Ovary (tissue), 3 donors: ENCODE data around the gene ACER3.

Experiments used
- CTCF ChIP-seq, 3 donors: fragments of 450-650 bp in 2 of 3; fragments of 200-600 bp in 1 of 3; IDR thresholded peaks; one replicate each; pipeline versions ENCODE4 v1.5.1 to v1.8.0; 2016 to 2022; ENCODE audit warnings: antibody characterized with exemption in 3 of 3, mild to moderate bottlenecking in 1 of 3
- POLR2A ChIP-seq: fragments of 450-650 bp; IDR thresholded peaks from one replicate; pipeline ENCODE4 v1.6.1; 2017; ENCODE audit warnings: antibody characterized with exemption, mild to moderate bottlenecking, moderate library complexity
- donor health status: DM: no; HTN: no; CAD: no.

GRCh38 chr11:76854709-76855108 lies 6.0 kb upstream of the ACER3 start:
- no peak for TF ChIP-seq POLR2A
- no peak for TF ChIP-seq CTCF (IDR thresholded peaks at IDR 0.05)
